Large intestine (tissue), 3 donors: Measurements from ENCODE around the gene AKR1C3. TPM values are rescaled to one million over a fixed set of nuclear protein-coding genes. Genes with fewer than 3 reads are reported as not detected.

Experiments
- DNase-seq, 2 donors: peaks; one replicate each; pipeline versions ENCODE4 v3.0.0 to v3.0.0-alpha.2; 2013
- H3K27ac ChIP-seq: one replicate; pipeline ENCODE4 v1.5.1; 2013; ENCODE audit warnings: low read length
- H3K27me3 ChIP-seq: 2 replicates; pipeline ENCODE4 v1.6.1; 2013; ENCODE audit warnings: low read length; ENCODE audit not compliant: control insufficient read depth, insufficient read depth
- H3K36me3 ChIP-seq: 2 replicates; pipeline ENCODE4 v1.6.1; 2013; ENCODE audit warnings: low read length; ENCODE audit not compliant: control insufficient read depth, insufficient read depth
- H3K4me1 ChIP-seq: one replicate; pipeline ENCODE4 v1.6.1; 2013; ENCODE audit warnings: low read length; ENCODE audit not compliant: control insufficient read depth, insufficient read depth
- H3K4me3 ChIP-seq: one replicate; pipeline ENCODE4 v1.5.1; 2013; ENCODE audit warnings: low read length
- H3K9me3 ChIP-seq: one replicate; pipeline ENCODE4 v1.6.1; 2013; ENCODE audit warnings: mild to moderate bottlenecking, low read depth, low read length, moderate library complexity; ENCODE audit not compliant: control insufficient read depth
- WGBS: methylation state at CpG from one replicate; pipeline ENCODE4 v1.1.5; 2013; ENCODE audit warnings: low lambda C conversion rate; ENCODE audit not compliant: insufficient coverage; 5-methylcytosine and 5-hydroxymethylcytosine counted together
- polyA plus RNA-seq: library from polyadenylated mRNA; unstranded; fragments of 120-200 nt; gene quantifications from one replicate; pipeline ENCODE4 v1.2.1, GENCODE V29; 2013

AKR1C3 gene
- polyA plus RNA-seq, 1 donor = 4.1 TPM

DNA sequence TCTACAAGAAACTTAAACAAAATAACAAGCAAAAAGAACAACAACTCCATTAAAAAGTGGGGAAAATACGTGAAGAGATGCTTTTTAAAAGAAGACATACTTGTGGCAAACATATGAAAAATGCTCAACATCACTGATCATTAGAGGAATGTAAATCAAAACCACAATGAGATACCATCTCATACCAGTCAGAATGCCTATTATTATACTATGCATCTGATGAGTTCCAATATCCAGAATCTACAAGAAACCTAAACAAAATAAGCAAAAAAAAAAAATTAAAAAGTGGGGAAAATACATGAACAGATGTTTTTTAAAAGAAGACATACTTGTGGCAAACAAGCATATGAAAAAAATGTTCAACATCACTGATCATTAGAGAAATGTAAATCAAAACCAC lies 29.6 kb upstream of the AKR1C3 start:
- 60% methylated on average over 1 of the region's 1 CpG for WGBS
- H3K27me3 ChIP-seq = no peaks in the 10 kb centered on the region
- no peak for DNase-seq
- H3K4me1 ChIP-seq = peaks cover 3% of the 10 kb centered on the region
- H3K9me3 ChIP-seq = peaks cover 7% of the 10 kb centered on the region
- H3K4me3 ChIP-seq = no peak overlapping the region
- no peaks in the 10 kb centered on the region for H3K36me3 ChIP-seq
- H3K27ac ChIP-seq = no peak overlapping the region

DNA sequence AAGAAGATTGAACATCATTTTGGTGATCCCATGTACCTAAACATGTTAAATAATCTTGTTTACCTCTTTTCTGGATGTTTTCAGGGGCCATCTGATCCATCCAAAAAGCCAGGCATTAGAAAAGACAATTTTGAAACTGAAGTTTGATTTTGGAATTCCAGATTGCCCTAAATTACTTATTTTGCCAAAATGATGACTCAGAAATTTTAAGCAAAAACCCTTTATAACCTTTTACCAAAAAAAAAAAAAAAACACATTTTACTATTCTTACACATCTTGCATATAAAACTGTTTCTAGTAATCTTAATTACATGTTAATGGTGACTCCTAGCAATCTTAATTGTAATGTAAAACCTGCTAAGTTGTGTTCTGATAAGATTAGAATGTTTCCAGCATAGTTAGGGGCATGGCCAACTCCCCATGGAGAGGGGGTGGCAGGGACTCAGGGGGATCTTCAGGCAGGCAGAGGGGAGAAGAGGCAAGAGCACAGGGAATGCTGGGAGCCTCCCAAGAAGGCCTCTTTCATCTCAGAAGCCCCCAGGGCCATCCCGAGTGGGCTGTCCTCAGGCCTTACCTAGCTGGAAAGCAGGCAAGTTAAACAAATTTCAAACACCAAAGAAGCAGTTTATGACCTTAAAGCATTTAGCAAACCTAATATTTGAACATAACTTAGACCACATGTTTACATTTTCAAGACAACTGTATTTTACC lies 25.8 kb upstream of the AKR1C3 start:
- H3K27me3 ChIP-seq = no peaks in the 10 kb centered on the region
- H3K9me3 ChIP-seq = peaks cover 2% of the 10 kb centered on the region
- H3K4me1 ChIP-seq = peaks cover 30% of the 10 kb centered on the region
- H3K4me3 ChIP-seq = no peak overlapping the region
- no peak overlapping the region for H3K27ac ChIP-seq
- no peak for DNase-seq
- WGBS = no CpG with 5 or more reads among the region's 1 CpG
- no peaks in the 10 kb centered on the region for H3K36me3 ChIP-seq

DNA sequence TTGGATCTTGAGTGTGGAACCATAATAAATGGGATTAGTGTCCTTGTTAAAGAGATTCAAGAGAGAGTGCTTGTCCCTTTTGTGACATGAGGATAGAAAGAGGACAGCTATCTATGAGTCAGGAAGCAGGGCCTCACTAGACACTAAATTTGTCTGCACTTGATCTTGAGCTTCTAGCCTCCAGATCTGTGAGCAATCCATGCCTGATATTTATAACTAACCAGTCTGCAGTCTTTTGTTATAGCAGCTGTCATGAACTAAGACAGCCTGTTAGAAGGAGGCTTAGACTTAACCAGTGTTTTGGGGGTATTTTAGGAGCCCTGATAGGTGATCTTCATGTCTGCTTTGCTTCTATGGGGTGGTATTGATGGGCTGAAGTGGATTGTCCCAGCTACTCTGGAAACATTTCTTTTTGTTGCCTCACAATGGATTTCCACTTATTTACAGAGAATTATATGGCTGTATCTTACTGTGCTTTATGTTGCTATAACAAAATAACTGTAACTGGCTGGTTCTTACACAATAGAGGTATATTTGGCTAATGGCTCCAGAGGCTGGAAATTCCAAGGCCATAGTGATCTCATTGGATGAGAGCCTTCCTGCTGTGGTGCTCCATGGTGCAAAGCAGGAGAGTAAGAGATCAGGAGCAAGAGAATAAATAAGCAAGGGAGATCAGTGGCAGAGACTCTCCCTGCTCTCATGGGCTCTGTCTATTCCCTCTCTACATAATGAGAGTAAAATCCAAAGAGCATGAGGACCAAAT lies 23.4 kb upstream of the AKR1C3 start:
- no peak overlapping the region for H3K4me3 ChIP-seq
- H3K27ac ChIP-seq = peak overlapping the region; percentile 88
- DNase-seq = no peak
- H3K27me3 ChIP-seq = no peaks in the 10 kb centered on the region
- peaks cover 2% of the 10 kb centered on the region for H3K9me3 ChIP-seq
- H3K36me3 ChIP-seq = no peaks in the 10 kb centered on the region
- peaks cover 33% of the 10 kb centered on the region for H3K4me1 ChIP-seq

DNA sequence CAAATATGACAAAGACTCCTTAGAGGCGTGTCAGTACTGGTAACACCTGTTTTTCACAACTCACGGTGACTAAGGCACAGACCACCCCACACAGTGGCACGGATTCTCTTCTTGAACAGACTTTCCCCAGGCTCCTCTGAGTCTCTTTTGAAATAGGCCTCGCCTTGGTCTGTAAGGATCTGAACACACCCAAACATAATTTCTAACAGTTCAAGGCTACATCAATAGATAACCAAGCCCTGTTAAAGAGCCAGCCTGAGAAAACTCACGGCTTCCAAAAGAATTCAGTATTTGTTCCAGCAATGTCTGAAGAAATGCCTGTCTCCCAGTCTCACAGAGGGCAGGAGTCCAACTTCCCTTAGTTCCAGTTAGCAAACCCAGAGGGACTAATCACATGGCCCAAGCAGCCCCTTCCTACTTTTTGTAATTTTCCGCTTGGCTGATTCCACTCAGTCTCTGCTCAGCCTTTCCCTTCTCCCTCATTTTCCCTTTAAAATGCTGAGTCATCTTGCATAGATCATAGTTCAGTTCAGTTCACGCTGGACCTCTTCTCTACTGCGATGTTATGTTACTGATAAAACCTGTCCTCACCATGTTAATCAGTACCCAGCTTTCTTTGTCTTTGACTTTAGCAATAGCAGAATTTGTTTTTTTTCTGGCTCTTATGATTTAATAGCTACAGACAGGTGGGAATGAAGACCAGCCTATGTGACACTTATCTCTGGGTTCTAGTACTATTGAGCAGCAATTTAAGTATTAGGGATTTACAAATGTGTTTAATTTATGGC lies 22.6 kb upstream of the AKR1C3 start:
- H3K9me3 ChIP-seq = peaks cover 2% of the 10 kb centered on the region
- H3K4me3 ChIP-seq = no peak overlapping the region
- no peaks in the 10 kb centered on the region for H3K36me3 ChIP-seq
- H3K27me3 ChIP-seq = no peaks in the 10 kb centered on the region
- peak; percentile 91 to 96 for DNase-seq
- WGBS = 7% methylated on average over 3 of the region's 8 CpGs
- H3K27ac ChIP-seq = peak overlapping the region; percentile 88
- peaks cover 33% of the 10 kb centered on the region for H3K4me1 ChIP-seq

DNA sequence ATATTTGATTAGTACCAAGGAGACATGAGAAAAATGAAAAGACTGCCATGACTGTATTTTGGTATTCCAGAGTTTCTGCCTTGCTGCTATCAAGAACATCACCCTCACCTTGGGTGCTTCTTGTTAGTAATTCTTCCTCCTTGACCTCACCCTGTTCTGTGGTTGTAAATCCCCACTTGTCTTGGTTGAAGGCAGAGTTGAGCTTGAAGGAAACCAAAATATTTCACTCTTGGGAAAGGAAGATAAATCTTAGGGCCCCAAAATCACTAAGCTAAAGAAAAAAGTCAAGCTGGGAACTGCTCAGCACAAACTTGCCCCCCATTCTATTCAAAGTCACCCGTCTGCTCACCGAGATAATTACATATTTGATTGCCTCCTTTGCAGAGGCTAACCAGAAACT lies 20.6 kb upstream of the AKR1C3 start:
- no peak for DNase-seq
- H3K27ac ChIP-seq = no peak overlapping the region

DNA sequence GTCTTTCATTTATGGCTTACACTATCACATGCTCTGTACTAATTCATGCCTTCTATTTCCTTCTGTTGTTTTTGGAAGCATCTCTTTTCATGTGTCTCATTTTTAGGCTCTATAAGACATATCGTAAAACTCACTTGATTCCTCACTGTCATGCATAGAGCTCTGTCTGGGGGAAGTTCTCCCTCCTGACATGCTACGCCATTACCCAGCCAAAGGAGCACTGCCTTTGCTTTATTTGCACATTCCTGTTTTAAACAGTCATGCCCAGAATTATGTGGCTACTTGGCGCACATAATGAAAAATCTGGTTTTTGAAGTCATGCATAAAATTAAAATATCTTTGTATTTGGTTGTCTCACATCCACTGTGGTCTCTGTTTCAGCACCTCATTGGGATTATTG lies 17.6 kb upstream of the AKR1C3 start:
- Histone ChIP-seq H3K27ac (no peak overlapping the region), H3K9me3 (no peaks in the 10 kb centered on the region), H3K36me3 (no peaks in the 10 kb centered on the region), H3K4me1 (peaks cover 30% of the 10 kb centered on the region), H3K4me3 (no peak overlapping the region), H3K27me3 (no peaks in the 10 kb centered on the region)
- DNase-seq = no peak
- no CpG with 5 or more reads among the region's 3 CpGs for WGBS

More for the DNA sequence above, 20.6 kb upstream of the AKR1C3 start:
- Histone ChIP-seq H3K27me3 (no peaks in the 10 kb centered on the region), H3K4me1 (peaks cover 33% of the 10 kb centered on the region), H3K4me3 (no peak overlapping the region), H3K36me3 (no peaks in the 10 kb centered on the region), H3K9me3 (peaks cover under 1% of the 10 kb centered on the region)
- WGBS = 100% methylated on average over 1 of the region's 2 CpGs

DNA sequence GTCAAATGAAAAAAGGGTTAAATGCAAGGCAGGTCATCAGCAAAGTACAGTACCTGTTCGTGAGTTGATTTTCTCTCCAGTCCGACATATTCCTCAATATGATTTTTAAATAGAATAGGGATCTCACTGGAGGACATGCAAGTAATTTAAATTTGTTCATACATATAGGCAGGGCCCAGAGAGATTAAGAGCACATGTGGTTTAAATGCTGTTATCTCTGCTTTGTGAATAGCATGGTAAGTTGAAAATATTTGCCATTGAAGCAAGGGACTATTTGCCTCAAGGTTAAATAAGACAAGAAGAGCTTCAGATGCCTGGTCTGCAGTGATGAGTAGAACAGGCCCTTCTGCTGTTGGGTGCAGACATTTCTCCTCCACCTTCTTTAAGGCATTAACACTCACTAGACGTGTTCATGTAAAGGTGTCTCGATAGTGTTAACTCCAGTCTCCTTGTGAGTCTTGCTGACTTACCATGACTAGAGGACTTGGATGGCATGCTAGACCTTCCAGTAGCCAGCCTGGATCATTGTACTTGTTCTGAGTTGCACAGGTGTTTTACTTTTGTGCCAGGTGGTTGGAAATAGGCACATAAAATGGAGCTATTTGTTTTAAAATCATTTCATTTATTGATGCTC lies 15.6 kb upstream of the AKR1C3 start:
- no peak overlapping the region for H3K27ac ChIP-seq
- H3K9me3 ChIP-seq = no peaks in the 10 kb centered on the region
- H3K36me3 ChIP-seq = no peaks in the 10 kb centered on the region
- no peaks in the 10 kb centered on the region for H3K27me3 ChIP-seq
- peaks cover 15% of the 10 kb centered on the region for H3K4me1 ChIP-seq
- no peak overlapping the region for H3K4me3 ChIP-seq
- peak in 1 of 2 donors; percentile 19 for DNase-seq
- WGBS = 100% methylated on average over 2 of the region's 4 CpGs

DNA sequence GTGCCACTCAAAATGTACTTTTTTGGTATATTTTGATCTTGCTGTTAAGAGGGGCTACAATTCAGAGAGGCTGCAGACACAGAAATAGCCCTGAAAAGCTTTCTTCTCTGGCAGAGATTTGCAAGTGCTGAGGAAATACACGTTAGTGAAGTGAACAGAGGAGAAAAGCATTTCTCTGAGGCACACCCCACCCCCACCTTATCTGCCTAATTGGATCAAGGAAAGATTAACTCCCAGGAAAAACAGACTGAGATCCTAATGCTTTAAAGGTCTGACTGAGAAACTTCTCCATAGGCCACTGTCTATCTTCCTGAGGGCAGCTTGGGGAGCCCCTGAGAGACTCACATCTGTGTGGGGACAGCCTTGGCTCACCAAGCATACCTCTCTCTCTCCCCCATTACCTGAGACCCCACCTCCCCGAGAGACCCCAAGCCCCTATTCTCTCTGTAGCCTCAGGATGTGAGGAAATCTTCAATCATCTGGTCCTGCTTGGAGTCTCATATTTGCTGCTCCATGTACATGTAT lies 14.8 kb upstream of the AKR1C3 start:
- no peak overlapping the region for H3K27ac ChIP-seq
- no peaks in the 10 kb centered on the region for H3K27me3 ChIP-seq
- no peaks in the 10 kb centered on the region for H3K9me3 ChIP-seq
- peaks cover 15% of the 10 kb centered on the region for H3K4me1 ChIP-seq
- H3K4me3 ChIP-seq = no peak overlapping the region
- peak in 1 of 2 donors; percentile 4 for DNase-seq
- no peaks in the 10 kb centered on the region for H3K36me3 ChIP-seq
- 14% methylated on average over 1 of the region's 2 CpGs for WGBS

DNA sequence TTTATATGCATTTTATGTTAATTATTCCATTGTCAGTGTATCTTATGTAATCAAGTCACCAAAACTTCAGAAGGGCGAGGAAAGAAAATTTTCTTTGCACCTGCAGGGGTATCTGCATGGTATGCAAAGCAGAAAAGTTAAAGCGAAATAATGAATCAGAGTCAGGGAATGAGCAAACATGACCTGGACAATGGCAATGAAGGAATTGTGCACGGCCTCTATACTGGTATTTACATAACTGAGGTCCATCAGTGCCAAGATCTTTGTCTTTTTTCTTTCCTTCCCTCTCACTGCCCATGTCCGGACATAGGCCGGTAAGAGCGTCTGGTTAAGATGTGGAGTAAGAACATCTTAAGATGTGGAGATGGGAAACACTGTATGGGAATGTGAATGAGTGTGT lies 14.4 kb upstream of the AKR1C3 start:
- no peaks in the 10 kb centered on the region for H3K27me3 ChIP-seq
- H3K36me3 ChIP-seq = no peaks in the 10 kb centered on the region
- peaks cover 15% of the 10 kb centered on the region for H3K4me1 ChIP-seq
- 84% methylated on average over 4 of the region's 6 CpGs for WGBS
- H3K9me3 ChIP-seq = no peaks in the 10 kb centered on the region
- no peak overlapping the region for H3K4me3 ChIP-seq
- peak in 1 of 2 donors; percentile 17 for DNase-seq
- no peak overlapping the region for H3K27ac ChIP-seq

DNA sequence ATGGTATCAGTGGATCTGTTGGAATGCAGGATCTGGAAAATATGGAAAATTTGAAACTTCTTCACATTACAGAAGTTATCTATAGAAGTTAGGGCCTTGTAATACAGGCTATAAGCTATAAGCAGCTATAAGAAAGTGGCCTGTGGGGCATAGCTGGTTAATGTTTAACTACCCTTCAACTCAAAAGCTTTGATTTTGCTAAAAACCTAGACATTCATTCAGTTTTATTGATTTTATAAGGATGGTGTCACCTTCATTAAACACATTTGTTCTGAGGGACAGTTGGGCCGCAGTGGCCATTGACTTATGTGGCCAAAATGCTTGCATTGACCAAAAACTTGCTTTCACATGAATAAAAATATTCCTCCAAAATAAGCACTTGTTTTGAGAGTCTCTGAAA lies 13.1 kb upstream of the AKR1C3 start:
- Histone ChIP-seq H3K36me3 (no peaks in the 10 kb centered on the region), H3K9me3 (no peaks in the 10 kb centered on the region), H3K27me3 (no peaks in the 10 kb centered on the region), H3K4me3 (no peak overlapping the region), H3K27ac (no peak overlapping the region), H3K4me1 (peaks cover 15% of the 10 kb centered on the region)
- WGBS = no CpG with 5 or more reads among the region's 1 CpG
- DNase-seq = peak in 1 of 2 donors; percentile 33
